ENCODE data around the gene CNDP1.

GRCh38 chr18:74518456-74519295, 15.6 kb upstream of the CNDP1 start:
- TF ChIP-seq, protein P1, sequence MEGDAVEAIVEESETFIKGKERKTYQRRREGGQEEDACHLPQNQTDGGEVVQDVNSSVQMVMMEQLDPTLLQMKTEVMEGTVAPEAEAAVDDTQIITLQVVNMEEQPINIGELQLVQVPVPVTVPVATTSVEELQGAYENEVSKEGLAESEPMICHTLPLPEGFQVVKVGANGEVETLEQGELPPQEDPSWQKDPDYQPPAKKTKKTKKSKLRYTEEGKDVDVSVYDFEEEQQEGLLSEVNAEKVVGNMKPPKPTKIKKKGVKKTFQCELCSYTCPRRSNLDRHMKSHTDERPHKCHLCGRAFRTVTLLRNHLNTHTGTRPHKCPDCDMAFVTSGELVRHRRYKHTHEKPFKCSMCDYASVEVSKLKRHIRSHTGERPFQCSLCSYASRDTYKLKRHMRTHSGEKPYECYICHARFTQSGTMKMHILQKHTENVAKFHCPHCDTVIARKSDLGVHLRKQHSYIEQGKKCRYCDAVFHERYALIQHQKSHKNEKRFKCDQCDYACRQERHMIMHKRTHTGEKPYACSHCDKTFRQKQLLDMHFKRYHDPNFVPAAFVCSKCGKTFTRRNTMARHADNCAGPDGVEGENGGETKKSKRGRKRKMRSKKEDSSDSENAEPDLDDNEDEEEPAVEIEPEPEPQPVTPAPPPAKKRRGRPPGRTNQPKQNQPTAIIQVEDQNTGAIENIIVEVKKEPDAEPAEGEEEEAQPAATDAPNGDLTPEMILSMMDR (IDR thresholded peaks at IDR 0.05) = no peak
- no peak for TF ChIP-seq POLR2A (IDR thresholded peaks at IDR 0.05)
